HG03159 (cell line): ENCODE data around the gene HOMER3.
"Not testable (repeated sequence)": the region's sequence is repeated elsewhere in the genome, so short reads cannot be mapped to it uniquely, and the experiment has no call there.

ENCODE experiments used
- ATAC-seq: cut with Tn5 transposase; IDR thresholded peaks from one replicate; pipeline ENCODE4 v1.9.1; 2021; ENCODE audit warnings: mild to moderate bottlenecking, moderate library complexity; ENCODE audit not compliant: unreplicated experiment

The HOMER3 gene

GRCh38 chr19:18903156-18904037, 37.6 kb downstream of the HOMER3 start:
- no peak for ATAC-seq

- not testable (repeated sequence) for ATAC-seq
Measured at GRCh38 chr19:18902519-18902918, 38.5 kb downstream of the HOMER3 start.

DNA sequence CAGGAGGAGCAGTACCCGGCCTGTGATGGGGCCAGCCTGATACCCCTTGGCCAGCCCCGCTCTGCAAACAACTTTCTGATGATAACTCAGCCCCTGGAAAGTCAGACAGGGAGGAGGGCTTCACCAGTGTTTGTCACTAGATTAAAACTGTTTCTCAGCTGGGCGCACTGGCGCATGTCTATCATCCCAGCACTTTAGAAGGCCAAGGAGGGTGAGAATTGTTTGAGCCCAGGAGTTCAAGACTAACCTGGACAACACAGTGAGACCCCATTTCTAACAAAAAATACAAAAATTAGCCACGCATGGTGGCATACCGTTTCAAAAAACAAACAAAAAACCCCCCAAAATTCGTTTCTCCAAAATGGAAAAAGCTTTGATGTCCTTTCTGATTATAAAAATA, 39.5 kb downstream of the HOMER3 start:
- no peak for ATAC-seq

DNA sequence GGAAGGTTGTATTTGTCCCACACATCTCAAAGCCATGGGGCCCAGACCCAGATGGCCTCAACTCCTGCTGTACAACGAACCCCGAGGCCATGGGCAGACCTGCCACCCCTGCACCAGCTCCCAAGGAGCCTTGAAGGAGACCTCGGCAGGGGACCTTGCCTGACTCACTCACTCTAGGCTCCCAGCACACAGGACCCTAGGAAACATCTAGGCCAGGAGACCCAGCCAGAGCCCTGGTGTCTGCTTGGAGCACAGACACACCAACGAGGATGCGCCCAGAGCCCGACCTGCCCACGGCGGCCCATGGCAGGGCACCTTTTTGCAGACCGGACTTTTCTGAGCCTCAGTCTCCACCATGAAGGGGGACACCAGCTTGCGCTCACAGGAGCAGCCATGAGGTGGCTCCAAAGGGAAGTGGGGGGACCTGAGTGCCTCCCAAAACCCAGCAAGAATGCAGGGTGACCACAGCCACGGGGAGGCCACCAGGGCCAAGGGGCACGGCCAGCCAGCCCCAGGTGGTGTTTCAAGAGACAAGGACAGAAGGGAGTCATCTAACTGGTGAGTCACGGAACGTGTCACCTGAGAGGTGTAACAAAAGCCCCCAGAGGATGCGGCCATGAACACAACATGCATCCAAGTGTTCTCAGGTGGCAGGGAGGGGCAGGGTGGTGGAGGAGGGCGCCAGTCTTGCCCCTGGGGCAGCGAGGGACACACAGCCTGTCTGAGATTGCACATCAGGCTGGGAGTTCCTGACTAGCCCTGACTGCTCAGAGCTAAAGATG, 40.1 kb downstream of the HOMER3 start:
- no peak for ATAC-seq

DNA sequence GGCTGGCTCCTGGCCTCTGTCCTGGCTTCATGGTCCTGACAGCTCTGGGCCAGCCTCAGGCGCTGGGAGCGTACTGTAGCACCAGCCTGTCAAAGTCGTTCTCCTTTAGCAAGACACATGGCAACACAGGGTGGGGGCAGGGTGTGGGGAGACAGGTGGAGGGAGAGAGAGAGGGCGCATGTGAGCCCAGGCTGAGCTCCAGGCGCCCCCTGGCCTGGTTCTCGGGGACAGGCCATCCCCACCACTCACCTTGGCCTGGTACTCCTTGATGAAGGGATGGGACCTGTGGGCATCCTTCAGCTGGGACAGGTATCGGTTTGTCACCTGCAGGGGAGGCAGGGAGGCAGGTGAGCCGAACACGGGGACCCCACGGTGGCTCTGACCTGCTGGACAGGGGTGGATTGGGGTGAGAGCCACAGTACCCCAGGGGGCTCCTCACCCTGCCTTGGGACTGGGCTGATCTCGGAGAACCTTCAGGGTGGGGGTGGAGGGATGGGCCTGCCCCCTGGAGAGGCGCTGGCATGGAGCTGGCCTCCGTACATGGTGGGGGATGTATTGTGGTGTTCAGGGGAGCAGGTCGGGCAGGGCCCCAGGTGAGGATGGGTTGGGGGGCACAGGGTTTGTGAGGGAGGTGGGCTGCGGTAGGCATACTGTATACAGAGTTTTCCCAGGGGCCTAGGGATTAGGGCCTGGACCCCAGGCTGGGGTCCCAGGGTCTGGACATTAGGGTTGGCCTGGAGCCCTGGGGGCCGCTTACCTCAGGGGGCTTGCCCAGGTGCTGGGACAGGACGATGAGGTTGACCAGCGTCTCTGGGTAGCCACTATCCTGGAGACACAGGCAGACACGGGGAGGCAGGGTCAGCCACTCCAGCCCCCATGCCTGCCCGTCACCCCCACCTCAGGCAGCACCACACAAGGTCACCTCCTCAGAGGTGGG, 41.1 kb downstream of the HOMER3 start:
- ATAC-seq = no peak

GRCh38 chr19:18898607-18899408, 42.2 kb downstream of the HOMER3 start:
- ATAC-seq = no peak

DNA sequence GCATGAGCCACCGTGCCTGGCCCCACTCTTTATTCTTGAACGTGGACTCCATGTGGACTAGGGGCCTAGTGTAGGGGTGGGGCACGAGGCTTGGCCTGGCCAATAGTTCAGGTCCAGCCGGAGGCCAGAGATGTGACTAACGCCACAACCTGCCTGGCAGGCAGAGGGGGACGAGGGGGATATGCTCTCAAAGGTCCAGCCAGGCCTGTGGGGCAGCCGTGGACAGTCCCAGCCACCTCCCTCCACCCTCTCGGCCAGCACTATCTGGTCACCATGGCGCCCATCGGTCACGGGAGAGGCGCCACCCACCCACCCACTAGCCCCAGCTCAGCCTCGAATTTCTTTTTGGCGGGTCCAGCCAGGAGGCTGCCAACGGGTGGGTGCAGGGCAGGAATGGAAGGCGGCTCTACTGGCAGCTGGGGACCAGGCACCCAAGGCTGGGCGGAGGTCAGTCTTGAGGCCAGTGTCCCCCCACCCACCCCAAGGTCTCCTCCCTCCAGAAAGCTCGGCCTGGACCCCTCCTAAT, 42.9 kb downstream of the HOMER3 start:
- no peak for ATAC-seq

DNA sequence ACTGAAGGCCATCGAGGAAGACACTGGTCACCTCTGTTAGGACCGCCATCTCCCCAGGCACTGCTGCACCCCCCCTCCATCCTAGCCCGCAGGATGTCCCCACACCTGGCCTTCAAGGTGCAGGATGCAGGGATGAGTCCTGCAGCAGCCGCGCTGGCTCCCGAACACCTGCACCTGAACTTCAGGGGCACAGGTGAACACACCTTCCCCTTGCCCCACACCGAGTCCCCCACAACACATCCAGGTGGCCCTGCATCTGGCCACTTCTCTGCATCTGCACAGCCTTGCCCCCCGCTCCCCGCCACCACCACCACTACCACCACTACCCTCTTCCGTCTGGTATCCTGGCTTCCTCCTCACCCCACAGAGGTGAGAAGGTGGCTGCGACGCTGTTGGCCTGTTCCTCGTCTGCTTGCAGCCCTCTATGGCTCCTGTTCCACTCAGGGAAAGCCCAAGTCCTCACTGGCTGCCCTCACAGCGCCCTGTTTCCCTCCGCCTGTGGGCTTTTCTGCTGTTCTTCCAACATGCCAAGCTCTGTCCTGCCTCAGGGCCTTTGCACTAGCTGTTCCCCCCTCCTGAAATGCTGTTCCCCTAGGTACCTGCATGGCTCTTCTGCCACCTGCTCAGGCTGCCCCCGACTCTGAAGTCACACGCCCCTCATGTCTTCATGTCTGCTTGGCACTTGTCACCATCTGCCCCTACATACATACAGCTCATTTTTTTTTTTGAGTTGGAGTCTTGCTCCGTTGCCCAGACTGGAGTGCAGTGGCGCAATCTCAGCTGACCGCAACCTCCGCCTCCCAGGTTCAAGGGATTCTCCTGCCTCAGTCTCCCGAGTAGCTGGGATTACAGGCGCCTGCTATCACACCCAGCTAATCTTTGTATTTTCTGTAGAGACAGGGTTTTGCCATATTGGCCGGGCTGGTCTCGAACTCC, 43.7 kb downstream of the HOMER3 start:
- ATAC-seq = no peak

DNA sequence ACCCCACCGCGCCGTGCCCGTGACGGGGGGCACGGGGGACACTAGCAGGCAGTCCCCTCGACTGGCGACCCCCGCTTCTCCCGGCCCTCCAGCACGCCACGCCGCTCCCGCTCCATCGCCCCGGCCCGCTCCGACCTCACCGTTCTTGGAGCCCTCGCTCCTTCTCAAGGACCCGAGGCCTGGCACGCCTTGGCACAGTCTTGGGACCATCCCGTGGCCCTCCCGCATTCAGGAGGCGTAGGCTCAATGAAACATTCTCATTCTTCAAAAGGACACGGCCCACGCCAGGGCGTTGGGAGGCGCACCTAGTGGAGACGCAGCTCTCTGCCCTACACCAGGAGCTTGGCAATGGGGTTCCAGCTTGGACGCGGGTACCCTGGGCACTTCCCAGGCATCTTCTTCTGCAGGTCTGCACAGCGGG, 44.6 kb downstream of the HOMER3 start:
- ATAC-seq = no peak

DNA sequence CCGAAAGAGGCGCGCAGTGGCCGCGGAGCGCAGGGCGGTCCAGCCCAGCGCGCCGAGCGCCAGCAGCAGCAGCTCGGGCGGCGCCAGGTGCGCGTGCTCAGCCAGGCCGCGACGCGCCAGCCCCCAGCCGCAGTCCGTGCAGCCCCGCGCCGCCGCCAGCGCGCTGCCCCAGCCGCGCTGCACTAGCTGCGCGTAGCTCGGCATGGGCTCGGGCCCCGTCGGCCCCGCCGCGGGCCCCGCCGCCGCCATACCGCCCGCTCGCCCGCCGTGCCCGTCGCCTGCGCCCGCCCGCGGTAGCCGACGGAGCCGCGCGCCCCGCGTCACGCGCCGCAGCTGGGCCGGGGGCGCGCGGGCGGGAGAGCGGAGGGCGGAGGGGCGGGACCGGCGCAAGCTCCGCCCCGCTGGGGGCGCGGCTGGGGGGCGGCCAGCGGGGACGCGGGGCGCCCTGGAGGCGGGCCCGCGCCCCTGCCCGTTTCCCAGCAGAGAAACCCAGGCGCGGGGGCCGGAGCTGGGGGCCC, 45.1 kb downstream of the HOMER3 start, which contains the start of gene CERS1:
CERS1 (minus strand) TSS at position 335 of the 518 bp plus-strand sequence; CDS start at position 249, 86 bp downstream.
- ATAC-seq = no peak

DNA sequence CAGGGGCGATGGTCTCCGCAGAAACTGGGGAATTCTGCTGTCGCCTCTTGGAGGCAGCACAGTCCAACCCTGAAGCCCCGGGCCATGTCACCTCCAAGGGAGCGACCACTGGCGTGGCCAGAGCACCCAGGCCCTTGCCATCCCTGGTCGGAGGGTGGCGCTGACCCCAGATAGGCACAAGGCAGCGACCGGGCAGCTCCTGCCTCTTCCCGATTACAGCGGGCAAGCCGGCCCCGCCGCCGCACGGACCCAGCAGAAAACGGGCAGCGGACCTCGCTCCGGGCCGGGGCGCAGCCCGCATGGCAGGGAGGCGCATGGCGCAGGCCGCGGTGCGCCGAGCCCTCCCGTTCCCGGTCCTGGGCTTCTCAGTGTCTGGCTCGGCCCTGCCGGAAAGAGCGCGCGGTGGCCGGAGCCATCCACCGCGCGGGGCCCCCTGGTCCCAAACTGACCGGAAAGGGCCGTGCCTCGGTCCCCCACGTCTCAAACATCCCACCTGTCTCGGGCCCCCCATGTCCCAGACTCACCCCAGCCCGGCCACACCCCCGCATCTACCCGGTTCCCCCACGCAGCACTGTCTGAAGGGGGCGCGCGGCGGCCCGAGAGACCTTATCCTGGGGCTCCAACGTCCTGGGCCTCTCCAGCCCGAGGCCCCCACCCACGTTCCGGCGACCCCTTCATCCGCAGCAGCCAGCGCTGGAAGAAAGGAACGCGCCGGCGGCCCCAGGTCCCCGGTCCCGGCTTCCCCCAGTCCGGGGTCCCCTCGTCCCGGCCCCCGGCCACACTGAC, 45.8 kb downstream of the HOMER3 start:
- ATAC-seq = no peak

- ATAC-seq = no peak
Measured at GRCh38 chr19:18894254-18895037, 46.6 kb downstream of the HOMER3 start.

GRCh38 chr19:18893587-18894253, 47.3 kb downstream of the HOMER3 start:
- no peak for ATAC-seq

- ATAC-seq = no peak
Measured at GRCh38 chr19:18889949-18890745, 50.9 kb downstream of the HOMER3 start.

- ATAC-seq = no peak
Measured at GRCh38 chr19:18886972-18887371, 54.0 kb downstream of the HOMER3 start.
